Stimulated activated CD8-positive, alpha-beta memory T cell treated with anti-CD3 and anti-CD28 coated beads, Interleukin-12 subunit alpha, Interleukin-12 subunit beta, amount 100 ng/mL, for 1 hour (primary cell): ENCODE measurements around the gene RBKS.

Experiments
- DNase-seq: peaks from one replicate; pipeline ENCODE4 v3.0.0-alpha.2; 2020; ENCODE audit warnings: low read depth

Gene RBKS

DNA sequence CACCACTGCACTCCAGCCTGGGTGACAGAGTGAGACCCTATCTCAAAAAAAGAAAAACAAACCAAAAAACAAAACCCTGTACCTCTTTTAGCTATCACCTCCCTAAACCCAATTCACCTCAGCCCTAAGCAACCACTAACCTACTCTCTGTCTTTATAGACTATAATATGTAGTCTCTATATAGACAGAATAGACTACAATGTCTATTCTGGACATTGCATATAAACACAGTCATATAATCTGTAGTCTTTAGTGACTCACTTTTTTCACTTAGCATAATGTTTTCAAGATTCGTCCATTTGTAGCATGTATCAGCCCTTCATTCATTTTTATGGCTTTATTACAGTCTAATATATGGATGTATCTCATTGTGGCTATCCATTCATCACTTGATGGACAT is 155.9 kb downstream of the RBKS start:
- DNase-seq, result no peak
